Measurements from ENCODE around the gene DIP2C.

The DIP2C gene

GRCh38 chr10:391847-392704 lies 297.4 kb downstream of the DIP2C start:
- DNase-seq (ENCODE audit: low read depth, low spot score) = no peak

DNA sequence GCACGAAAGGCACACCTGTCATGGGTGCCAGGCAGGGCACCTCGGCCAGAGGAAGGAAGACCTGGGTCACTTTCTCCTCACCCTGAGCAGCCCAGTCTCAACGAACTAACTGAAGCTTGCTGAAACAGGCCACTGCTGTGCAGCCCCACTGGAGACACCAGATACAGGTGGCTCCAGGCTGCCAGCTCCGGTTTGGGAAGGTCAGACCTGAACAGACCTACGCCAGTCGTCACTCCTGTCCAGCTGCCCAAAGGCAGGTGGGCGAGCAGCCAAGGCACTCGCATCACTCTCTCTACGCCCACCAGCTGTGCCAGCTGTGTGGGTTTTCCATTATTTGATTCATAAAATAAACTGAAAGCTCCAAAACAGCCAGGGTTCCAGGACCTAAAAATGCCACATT lies 298.2 kb downstream of the DIP2C start:
- DNase-seq (ENCODE audit: low read depth, low spot score) = no peak

DNA sequence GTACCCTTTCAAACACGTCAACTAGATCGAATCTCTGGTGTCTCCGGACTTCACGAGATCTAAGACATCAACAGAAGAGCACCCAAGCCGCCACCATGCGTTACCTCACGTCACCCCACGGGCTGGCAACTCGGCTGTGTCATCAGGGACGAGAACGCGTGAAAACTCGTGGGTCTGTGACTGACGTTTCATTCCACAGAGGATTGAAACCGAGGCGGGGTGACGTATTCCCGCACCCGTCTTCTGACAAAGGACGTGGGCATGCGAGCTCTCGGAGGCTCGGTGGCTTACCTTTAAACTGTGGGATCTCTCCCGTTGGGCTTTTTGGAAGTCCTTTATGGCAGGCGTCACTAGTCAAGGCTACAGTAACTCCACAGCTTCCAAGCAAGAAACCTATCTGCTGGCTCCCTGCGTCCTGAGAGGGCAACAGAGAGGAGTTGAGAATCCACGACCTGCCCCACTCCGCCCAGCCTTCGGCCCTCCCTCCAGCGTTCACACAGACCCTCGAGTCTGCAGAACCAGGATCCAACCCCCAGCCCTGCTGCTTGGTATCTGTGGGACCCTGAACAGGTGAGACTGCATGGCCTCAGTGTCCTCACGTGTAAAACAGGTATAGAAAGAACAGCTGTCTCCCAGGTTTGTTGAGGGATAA lies 298.9 kb downstream of the DIP2C start:
- DNase-seq (ENCODE audit: low read depth, low spot score) = no peak

DNA sequence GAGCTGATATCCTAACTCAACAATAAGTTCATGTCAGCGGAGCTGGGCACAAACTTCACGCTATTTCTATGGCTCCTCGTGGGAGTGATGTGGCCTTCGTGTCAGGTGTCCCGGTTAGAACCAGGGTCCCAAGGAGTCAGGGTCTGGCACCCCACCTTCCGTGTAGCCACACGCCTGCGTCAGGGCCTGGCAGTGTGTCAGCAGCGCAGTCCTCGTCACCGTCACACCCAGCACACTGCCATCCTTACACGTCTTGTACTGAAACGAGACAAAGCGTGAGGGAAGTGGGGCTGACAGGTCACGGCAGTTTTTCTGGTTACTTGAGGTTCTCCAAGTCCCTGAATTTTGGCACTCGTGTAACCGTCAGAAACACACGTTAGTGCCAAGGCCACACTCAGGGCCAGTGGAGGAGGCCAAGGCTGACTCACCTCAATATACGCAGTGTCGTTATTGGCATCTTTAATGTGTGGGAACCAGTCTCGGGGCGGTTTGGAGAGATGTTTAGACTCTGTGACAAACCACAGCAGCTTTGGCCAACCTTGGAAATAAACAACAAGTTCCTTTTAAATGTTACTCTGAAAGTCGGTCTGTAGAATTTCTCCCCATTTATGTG lies 299.5 kb downstream of the DIP2C start:
- DNase-seq (ENCODE audit: low read depth, low spot score) = no peak

DNA sequence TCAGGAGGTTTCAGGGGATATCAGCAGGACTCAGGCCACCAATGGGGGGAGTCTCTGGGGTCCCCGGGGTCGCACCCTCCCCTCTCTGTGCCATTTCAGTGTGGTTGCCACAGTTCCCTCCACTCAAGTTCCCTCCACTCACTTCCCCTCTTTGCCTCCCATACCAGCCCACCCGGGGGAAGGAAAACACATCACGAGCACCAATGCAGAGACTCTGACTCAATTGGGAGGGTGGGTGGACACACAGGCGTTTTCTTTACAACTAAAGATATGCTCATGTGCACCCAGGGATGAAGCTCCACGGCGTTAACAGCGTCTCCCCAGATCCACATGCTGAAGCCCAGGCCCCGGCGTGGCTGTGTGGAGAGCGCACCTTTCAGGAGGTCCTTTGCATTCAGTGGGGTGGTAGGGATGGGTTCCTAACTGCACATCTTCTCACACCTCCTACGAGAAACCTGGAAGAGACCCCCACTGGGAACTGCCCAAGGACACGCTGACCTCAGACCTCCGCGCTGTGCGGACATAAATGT lies 300.1 kb downstream of the DIP2C start:
- DNase-seq (ENCODE audit: low read depth, low spot score) = no peak

DNA sequence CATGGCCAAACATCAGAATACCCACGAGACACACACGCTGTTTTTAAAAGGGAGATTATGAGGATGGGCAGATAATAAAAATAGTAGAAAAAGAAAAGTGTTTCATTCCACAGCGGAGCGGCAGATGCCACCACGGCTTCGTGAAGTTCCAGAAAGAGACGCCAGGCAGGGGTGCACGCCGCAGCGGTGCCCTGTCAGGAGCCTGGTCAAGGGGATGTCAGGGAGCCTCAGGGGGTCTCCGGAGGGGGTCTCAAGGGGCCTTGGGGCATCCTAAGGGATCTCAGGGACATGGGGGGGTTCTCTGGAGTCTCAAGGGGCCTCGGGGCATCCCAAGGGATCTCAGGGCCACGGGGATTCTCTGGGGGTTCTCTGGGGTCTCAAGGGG lies 300.8 kb downstream of the DIP2C start:
- no peak for DNase-seq (ENCODE audit: low read depth, low spot score)

GRCh38 chr10:387909-388660 lies 301.4 kb downstream of the DIP2C start:
- DNase-seq (ENCODE audit: low read depth, low spot score) = no peak

- no peak for DNase-seq (ENCODE audit: low read depth, low spot score)
These were observed 301.9 kb downstream of the DIP2C start for GRCh38 chr10:387593-387891.

GRCh38 chr10:386771-387592 lies 302.5 kb downstream of the DIP2C start:
- DNase-seq (ENCODE audit: low read depth, low spot score) = no peak

- no peak for DNase-seq (ENCODE audit: low read depth, low spot score)
These were observed 303.7 kb downstream of the DIP2C start for GRCh38 chr10:385571-386300.

- no peak for DNase-seq (ENCODE audit: low read depth, low spot score)
These were observed 304.7 kb downstream of the DIP2C start for GRCh38 chr10:384538-385305.

DNA sequence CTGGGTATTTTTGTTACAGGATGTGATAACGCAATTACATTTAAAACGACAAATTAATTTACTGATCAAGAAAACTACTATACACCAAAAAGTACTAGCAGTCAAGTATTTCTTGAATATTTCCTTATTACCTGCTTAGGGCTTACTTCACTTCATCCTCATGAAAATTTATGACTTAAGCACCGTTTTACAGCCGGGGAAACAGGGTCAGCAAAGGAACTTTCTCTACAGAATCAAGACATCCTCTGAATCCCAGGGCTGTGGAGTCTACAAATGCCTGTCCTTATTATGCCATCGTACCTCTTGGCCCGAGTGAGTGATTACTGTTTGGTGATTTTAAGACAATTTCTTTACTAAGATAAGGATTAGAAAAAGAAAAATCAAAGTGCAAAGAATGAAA lies 305.9 kb downstream of the DIP2C start:
- DNase-seq (ENCODE audit: low read depth, low spot score) = no peak

- DNase-seq (ENCODE audit: low read depth, low spot score) = no peak
These were observed 307.7 kb downstream of the DIP2C start for GRCh38 chr10:381805-382204.

DNA sequence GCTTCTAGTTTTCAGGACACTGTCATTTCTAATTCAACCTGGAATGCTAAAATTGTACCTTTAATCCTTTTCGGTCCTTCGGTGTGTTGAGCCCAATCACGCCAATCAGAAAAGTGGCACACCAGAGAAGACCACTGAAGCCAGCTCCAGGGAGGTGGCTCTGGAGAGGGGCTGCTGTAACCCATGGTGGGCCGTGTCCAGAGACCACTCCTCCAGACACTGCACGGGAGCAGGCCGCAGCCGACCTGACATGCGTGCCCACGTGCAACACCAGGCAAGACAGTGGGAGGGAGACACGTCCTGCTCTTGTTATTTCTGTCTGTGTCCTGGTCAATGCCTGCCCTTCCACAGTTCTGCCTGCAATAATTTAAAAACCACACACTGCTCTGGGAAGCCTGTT lies 308.1 kb downstream of the DIP2C start:
- no peak for DNase-seq (ENCODE audit: low read depth, low spot score)

GRCh38 chr10:380313-380940 lies 309.0 kb downstream of the DIP2C start:
- DNase-seq (ENCODE audit: low read depth, low spot score) = no peak

GRCh38 chr10:378930-379704 lies 310.4 kb downstream of the DIP2C start:
- DNase-seq (ENCODE audit: low read depth, low spot score) = no peak

DNA sequence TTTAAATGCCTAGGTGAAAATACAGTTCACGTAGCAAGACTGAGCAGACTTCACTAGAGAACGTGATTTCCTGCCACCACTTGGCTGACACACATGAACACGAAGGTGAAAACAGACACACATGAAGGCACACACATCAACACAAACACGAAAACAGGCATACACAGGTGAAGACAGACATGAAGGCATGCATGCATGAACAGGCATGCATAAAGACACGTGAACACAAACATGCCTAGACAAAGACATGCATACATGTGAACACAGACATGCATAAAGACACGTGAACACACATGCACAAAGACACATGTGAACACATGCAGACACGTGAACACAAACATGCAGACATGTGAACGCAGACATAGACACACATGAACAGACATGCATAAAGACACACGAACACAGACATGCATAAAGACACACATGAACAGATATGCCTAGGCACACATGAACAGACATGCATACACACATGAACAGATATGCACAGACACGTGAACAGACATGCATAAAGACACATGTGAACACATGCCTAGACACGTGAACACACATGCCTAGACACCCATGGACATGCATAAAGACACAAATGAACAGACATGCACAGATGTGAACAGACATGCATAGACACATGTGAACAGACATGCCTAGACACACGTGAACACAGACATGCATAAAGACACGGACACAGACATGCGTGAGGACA lies 311.1 kb downstream of the DIP2C start:
- no peak for DNase-seq (ENCODE audit: low read depth, low spot score)

GRCh38 chr10:377228-377627 lies 312.2 kb downstream of the DIP2C start:
- no peak for DNase-seq (ENCODE audit: low read depth, low spot score)
